B cell (primary cell): ENCODE data around the gene METAP1D. TPM values are rescaled to one million over a fixed set of nuclear protein-coding genes. Genes with fewer than 3 reads are reported as not detected.

Experiments used
- ATAC-seq: fragments of 200-7000 bp; cut with Tn5 transposase; one replicate; pipeline ENCODE4 v1.10.0; 2021; ENCODE audit warnings: low read depth, mild to moderate bottlenecking, moderate number of reproducible peaks, moderate library complexity
- CTCF ChIA-PET: fragments of 350-600 bp; sonication (Branson Sonifier 250); formaldehyde crosslinking; loops from one replicate; lab custom pipeline; 2021; ENCODE audit warnings: antibody characterized with exemption, inconsistent platforms; lab: Charles Lee
- POLR2A ChIA-PET: fragments of 350-600 bp; sonication (Branson Sonifier 250); formaldehyde crosslinking; loops from one replicate; lab custom pipeline; 2021; ENCODE audit warnings: antibody characterized with exemption; lab: Charles Lee
- DNase-seq: peaks from one replicate; pipeline ENCODE4 v3.0.0; 2013
- H2AFZ ChIP-seq: 2 replicates; pipeline ENCODE4 v1.6.1; 2012; ENCODE audit warnings: mild to moderate bottlenecking, low read depth, low read length; ENCODE audit not compliant: insufficient read depth, poor library complexity, severe bottlenecking
- H3K27ac ChIP-seq, 2 donors: 1 replicate in 1 of 2; 2 replicates in 1 of 2; pipeline ENCODE4 v1.5.1; 2012 to 2013; ENCODE audit warnings: low read length in 2 of 2, mild to moderate bottlenecking in 2 of 2, moderate library complexity in 1 of 2
- H3K27me3 ChIP-seq, 4 experiments: fragments of 200-600 bp in 1 of 4; sonication (generic) in 1 of 4; replicated peaks in 1 of 4; 1 replicate in 2 of 4; 2 replicates in 2 of 4; pipeline versions ENCODE4 v1.6.1 to v1.7.0; 2013 to 2016; ENCODE audit warnings: low read length in 3 of 4, mild to moderate bottlenecking in 2 of 4, mixed read lengths in 1 of 4, moderate library complexity in 1 of 4; ENCODE audit not compliant: insufficient read depth in 4 of 4, control insufficient read depth in 3 of 4; ENCODE audit errors: control extremely low read depth in 1 of 4
- H3K36me3 ChIP-seq, 2 experiments: replicated peaks in 1 of 2; 1 replicate in 1 of 2; 2 replicates in 1 of 2; pipeline versions ENCODE4 v1.6.1 to v1.7.1; 2013; ENCODE audit warnings: low read length in 1 of 2; ENCODE audit not compliant: insufficient read depth in 2 of 2, control insufficient read depth in 1 of 2; ENCODE audit errors: control extremely low read depth in 1 of 2, extremely low read depth in 1 of 2
- H3K4me1 ChIP-seq, 2 donors: fragments of 200-600 bp in 1 of 2; sonication (generic) in 1 of 2; 1 replicate in 1 of 2; 2 replicates in 1 of 2; pipeline versions ENCODE4 v1.5.1 to v1.6.1; 2013 to 2017; ENCODE audit warnings: low read length in 2 of 2; ENCODE audit not compliant: control insufficient read depth in 2 of 2, insufficient read depth in 2 of 2
- H3K4me2 ChIP-seq: replicated peaks from 2 replicates; pipeline ENCODE3; 2012; ENCODE audit warnings: mild to moderate bottlenecking, low read depth, low read length; ENCODE audit not compliant: poor library complexity, severe bottlenecking
- H3K4me3 ChIP-seq, 5 experiments: fragments of 200-600 bp in 1 of 5; sonication (generic) in 1 of 5; 1 replicate in 3 of 5; 2 replicates in 2 of 5; pipeline versions ENCODE4 v1.5.1 to v1.7.0; 2011 to 2016; ENCODE audit warnings: low read length in 4 of 5, mild to moderate bottlenecking in 4 of 5, low read depth in 2 of 5, control low read depth in 1 of 5, moderate library complexity in 1 of 5; ENCODE audit not compliant: insufficient read depth in 1 of 5; ENCODE audit errors: control extremely low read depth in 1 of 5, extremely low read depth in 1 of 5
- H3K79me2 ChIP-seq: fragments of 200-600 bp; sonication (generic); one replicate; pipeline ENCODE4 v1.6.0; 2016; ENCODE audit warnings: low read length; ENCODE audit not compliant: control insufficient read depth, insufficient read depth
- H3K9ac ChIP-seq: fragments of 200-600 bp; sonication (generic); 2 replicates; pipeline ENCODE4 v1.6.1; 2017; ENCODE audit warnings: mild to moderate bottlenecking, low read length, moderate library complexity
- H3K9me3 ChIP-seq, 3 donors: one replicate each; pipeline versions ENCODE4 v1.6.1 to v1.7.1; 2013; ENCODE audit warnings: low read length in 2 of 3; ENCODE audit not compliant: control insufficient read depth in 2 of 3, insufficient read depth in 1 of 3; ENCODE audit errors: control extremely low read depth in 1 of 3
- H4K20me1 ChIP-seq: 2 replicates; pipeline ENCODE4 v1.6.0; 2012; ENCODE audit warnings: mild to moderate bottlenecking, low read length; ENCODE audit not compliant: insufficient read depth, control insufficient read depth, poor library complexity, severe bottlenecking
- H3K27ac Mint-ChIP-seq: one replicate; pipeline ENCODE4 v1.8.0; 2021; ENCODE audit warnings: mixed read lengths
- H3K27me3 Mint-ChIP-seq: one replicate; pipeline ENCODE4 v1.8.0; 2021; ENCODE audit warnings: mixed read lengths
- H3K4me1 Mint-ChIP-seq: one replicate; pipeline ENCODE4 v1.8.0; 2021; ENCODE audit warnings: mixed read lengths
- H3K4me3 Mint-ChIP-seq: one replicate; pipeline ENCODE4 v1.8.0; 2021; ENCODE audit warnings: mixed read lengths
- H3K9me3 Mint-ChIP-seq: one replicate; pipeline ENCODE4 v1.8.0; 2022; ENCODE audit warnings: mixed read lengths; ENCODE audit not compliant: insufficient read depth
- CTCF ChIP-seq: fragments of 200-600 bp; IDR thresholded peaks from one replicate; pipeline ENCODE4 v1.8.0; 2022; ENCODE audit warnings: antibody characterized with exemption, mild to moderate bottlenecking
- EZH2 ChIP-seq: IDR thresholded peaks from 2 replicates; pipeline ENCODE4 v1.6.1; 2012; ENCODE audit warnings: borderline replicate concordance, low read depth, mild to moderate bottlenecking, moderate library complexity, low read length; ENCODE audit not compliant: insufficient read depth, poor library complexity, severe bottlenecking
- WGBS: methylation state at CpG from one replicate; pipeline ENCODE4 v1.1.5; 2013; ENCODE audit warnings: missing lambda C conversion rate; ENCODE audit not compliant: insufficient coverage; 5-methylcytosine and 5-hydroxymethylcytosine counted together
- intact Hi-C: fragments of 100-400 bp; cut with micrococcal nuclease; formaldehyde crosslinking; loops from one replicate; pipeline ENCODE4 v1.10.0; 2022
- polyA plus RNA-seq: library from polyadenylated mRNA; depleted of rRNA; stranded (reverse); fragments of >200 nt; gene quantifications from 2 replicates; pipeline ENCODE4 v1.2.3, GENCODE V29; 2012
- total RNA-seq, 2 donors: library from RNA; stranded (reverse); fragments of 120-200 nt in 1 of 2; gene quantifications; 1 replicate in 1 of 2; 2 replicates in 1 of 2; pipeline versions ENCODE4 v1.2.3 to v1.2.4, GENCODE V29; 2013 to 2022

Gene METAP1D
- total and polyA plus RNA-seq, 2 donors (not counting 1 experiment from before 2014, with no cell fraction given): 7.8 to 8.9 TPM

GRCh38 chr2:171959998-171960397 lies 39.8 kb upstream of the METAP1D start:
- Histone ChIP-seq H2AFZ (no peak overlapping the region), H3K9me3 (no peaks in the 10 kb centered on the region), H3K27me3 (no peaks in the 10 kb centered on the region), H3K27ac (no peak overlapping the region), H3K4me1 (no peaks in the 10 kb centered on the region), H3K4me3 (no peak overlapping the region), H3K79me2 (no peaks in the 10 kb centered on the region), H3K4me2 (no peak overlapping the region), H3K36me3 (peaks cover 3 to 7% of the 10 kb centered on the region in 2 experiments), H3K9ac (no peak overlapping the region), H4K20me1 (no peaks in the 10 kb centered on the region)
- ATAC-seq (no peak), DNase-seq (no peak)
- CTCF ChIA-PET: interaction anchor here (1.3 kb wide), 1 partner anchor 9 kb away, joined by 3 read pairs; no protein-coding TSS in a partner anchor
- no peak overlapping the region for H3K4me3 Mint-ChIP-seq
- no peaks in the 10 kb centered on the region for H3K9me3 Mint-ChIP-seq
- POLR2A ChIA-PET: no interaction called here
- TF ChIP-seq CTCF: no peak
- TF ChIP-seq EZH2: no peak
- intact Hi-C loops: no loop called here
- WGBS: 100% methylated on average over 1 of the region's 2 CpGs
- H3K4me1 Mint-ChIP-seq: peaks cover 2% of the 10 kb centered on the region
- no peaks in the 10 kb centered on the region for H3K27me3 Mint-ChIP-seq
- no peak overlapping the region for H3K27ac Mint-ChIP-seq

GRCh38 chr2:171960570-171960969 lies 39.2 kb upstream of the METAP1D start:
- CTCF ChIA-PET: no interaction called here
- Histone ChIP-seq H3K27me3 (no peaks in the 10 kb centered on the region), H3K27ac (no peak overlapping the region), H3K9me3 (no peaks in the 10 kb centered on the region), H3K4me1 (no peaks in the 10 kb centered on the region), H3K79me2 (no peaks in the 10 kb centered on the region), H3K36me3 (peaks cover 3 to 10% of the 10 kb centered on the region in 2 experiments), H4K20me1 (no peaks in the 10 kb centered on the region), H3K4me2 (no peak overlapping the region), H2AFZ (no peak overlapping the region), H3K4me3 (no peak overlapping the region), H3K9ac (no peak overlapping the region)
- no CpG with 5 or more reads among the region's 3 CpGs for WGBS
- DNase-seq (no peak), ATAC-seq (no peak)
- no peak overlapping the region for H3K27ac Mint-ChIP-seq
- no peak for TF ChIP-seq EZH2
- no peak for TF ChIP-seq CTCF
- POLR2A ChIA-PET: no interaction called here
- H3K9me3 Mint-ChIP-seq: no peaks in the 10 kb centered on the region
- intact Hi-C loops: no loop called here
- H3K4me1 Mint-ChIP-seq: peaks cover 2% of the 10 kb centered on the region
- H3K27me3 Mint-ChIP-seq: no peaks in the 10 kb centered on the region
- no peak overlapping the region for H3K4me3 Mint-ChIP-seq
